GM19238 (cell line): Measurements from ENCODE around the gene ZNF692.
"Not testable (repeated sequence)": the region's sequence is repeated elsewhere in the genome, so short reads cannot be mapped to it uniquely, and the experiment has no call there.

Experiments
- DNase-seq: peaks from one replicate; pipeline ENCODE4 v3.0.0; 2011; ENCODE audit warnings: low spot score; ENCODE audit not compliant: insufficient read length

The ZNF692 gene

DNA sequence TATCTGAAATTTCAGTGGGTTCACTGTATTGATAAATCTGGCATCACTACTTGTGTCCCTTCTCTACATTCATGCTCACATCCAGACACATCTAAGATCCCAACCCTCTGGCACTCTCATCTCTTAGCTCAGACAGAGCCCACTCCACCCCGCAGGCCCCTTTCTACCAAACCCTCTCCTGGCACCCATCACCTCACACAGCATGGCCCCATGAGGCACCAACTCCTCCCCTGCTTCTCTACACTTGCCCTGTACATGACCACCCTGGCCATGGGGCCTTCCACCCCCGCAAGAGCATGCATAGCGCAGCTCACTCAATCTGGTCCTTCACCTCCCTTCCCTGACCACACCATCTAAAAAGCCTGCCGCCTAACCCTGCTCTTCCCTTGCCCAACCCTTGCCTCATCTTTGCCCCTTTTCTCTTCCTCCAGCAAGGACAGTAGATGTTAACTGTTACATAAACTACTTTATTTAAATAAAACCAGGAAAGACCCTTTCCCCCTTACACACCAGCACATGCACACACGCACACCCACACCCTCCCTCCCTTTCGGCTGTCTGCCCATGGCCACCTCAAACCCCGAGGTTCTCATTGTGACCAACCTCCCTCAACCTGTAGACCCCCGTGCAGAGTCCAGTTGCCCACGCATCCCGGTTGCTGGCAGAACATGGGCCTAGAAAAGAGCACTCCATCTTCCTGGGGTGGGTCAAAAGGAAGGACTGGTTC lies 48.7 kb downstream of the ZNF692 start:
- DNase-seq: no peak

DNA sequence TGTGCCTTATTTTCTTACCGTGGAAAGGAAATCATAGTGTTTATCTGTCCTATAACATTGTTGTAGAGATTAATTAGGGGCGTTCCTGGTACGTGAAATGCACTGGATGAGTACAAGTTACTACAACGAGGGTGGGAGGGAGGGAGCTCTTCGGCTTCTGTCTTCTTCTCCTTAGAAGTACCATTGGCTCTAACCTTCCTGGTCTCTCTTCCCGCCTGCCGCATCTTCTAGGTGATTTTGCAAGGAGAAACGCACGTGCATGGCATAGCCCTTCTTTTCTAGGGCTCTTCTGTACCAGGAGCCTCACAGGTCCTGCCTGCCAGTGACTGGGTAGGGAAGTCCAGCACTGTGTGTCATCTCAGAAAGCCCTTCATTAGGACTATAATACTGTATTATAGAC lies 50.0 kb downstream of the ZNF692 start:
- DNase-seq: no peak

GRCh38 chr1:248807067-248807737 lies 51.7 kb downstream of the ZNF692 start:
- peak; percentile 61 for DNase-seq

DNA sequence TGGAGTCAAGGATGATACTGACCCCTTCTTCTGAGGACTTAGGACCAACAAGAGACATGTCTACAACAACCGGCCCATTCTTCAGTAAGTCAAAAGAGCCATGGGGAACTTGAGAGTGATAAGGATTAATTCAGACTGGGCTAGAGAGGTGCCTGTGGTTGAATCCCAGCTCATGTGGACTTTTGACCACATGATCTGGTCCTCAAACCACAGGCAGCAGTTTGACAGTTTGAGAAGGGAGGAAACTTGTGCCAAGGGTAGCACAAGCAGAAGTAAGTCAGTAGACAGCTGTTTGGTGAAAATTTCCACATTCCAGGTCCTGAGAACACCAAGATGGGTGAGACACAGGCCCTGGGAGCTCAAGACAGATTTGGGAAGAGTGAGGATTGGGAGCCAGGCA lies 53.0 kb downstream of the ZNF692 start:
- DNase-seq: no peak

DNA sequence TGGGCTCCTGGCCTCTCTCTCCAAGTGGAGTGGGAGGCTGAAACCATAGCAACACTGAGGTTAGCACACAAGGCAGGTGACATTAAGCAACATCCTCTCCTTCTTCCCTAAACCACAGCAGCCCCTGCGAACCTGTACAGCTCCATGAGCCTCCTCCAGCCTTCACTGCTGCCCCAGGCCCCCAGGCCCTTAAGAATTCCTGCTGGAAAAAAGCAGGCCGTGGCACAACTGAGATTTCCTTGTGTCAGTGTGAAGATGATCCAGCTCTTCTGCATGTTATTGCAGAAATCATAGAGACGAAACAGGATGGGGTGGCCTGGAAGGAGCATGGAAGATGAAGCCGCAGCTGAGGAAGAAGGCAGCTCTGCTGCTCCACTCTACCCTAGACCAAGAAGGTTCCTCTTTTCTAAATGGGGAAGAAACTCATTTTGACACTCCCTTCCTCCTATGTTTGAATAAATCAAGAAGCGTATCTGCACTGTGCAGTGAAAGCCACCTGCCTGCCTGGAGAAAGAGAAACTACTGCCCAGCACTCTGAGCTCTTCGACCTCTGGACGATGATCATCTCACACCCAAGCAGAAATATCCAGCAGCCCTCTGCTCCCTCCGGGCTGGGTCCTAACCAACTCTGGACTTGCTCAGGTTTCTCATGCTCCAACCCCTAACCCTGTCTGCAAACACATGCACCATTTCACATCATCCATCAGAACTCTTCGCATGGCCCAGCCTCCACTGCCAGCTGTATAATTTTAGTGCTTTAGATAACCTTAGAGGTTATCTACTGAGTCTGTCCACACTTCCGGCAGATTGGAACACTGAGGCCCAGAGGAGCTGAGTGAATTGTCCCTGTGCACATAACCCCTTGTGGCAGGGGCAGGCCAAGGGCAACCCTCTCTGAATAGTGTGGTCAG lies 53.9 kb downstream of the ZNF692 start:
- peak; percentile 66 for DNase-seq

GRCh38 chr1:248803501-248803900 lies 55.4 kb downstream of the ZNF692 start:
- not testable (repeated sequence) for DNase-seq

DNA sequence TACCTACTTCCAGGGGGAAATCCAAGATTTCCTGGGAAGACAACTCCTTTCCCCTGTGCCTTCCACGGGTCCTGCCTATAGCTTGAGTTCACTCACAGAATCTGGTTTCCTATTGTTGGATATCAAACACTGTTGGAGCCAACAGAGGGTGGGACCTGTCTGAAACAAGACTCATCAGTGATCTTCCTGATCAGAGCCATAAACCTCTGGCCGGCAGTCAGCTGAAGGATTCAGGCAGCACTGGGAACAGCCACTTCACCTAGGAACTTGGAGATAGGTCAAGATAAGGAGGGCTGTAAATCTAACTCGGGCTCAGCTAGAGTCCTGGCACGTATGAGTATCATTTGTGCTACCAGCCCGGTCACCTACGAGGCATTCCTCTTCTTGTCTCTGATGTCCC lies 56.4 kb downstream of the ZNF692 start:
- no peak for DNase-seq

- DNase-seq: no peak
These were observed 58.4 kb downstream of the ZNF692 start for GRCh38 chr1:248800459-248800858.
